Uterus (tissue), 2 donors: ENCODE data around the gene B3GNT2.

ENCODE experiments used
- CTCF ChIP-seq, 4 experiments: fragments of 200-600 bp in 2 of 4; fragments of 450-650 bp in 2 of 4; sonication (generic) in 2 of 4; IDR thresholded peaks; one replicate each; pipeline ENCODE4 v1.5.1; 2016 to 2019; ENCODE audit warnings: antibody characterized with exemption in 4 of 4, mild to moderate bottlenecking in 2 of 4, moderate library complexity in 1 of 4
- POLR2A ChIP-seq, 2 donors: fragments of 450-650 bp; IDR thresholded peaks; one replicate each; pipeline ENCODE4 v1.6.1; 2016; ENCODE audit warnings: antibody characterized with exemption in 2 of 2, mild to moderate bottlenecking in 1 of 2, moderate library complexity in 1 of 2

- TF ChIP-seq CTCF (IDR thresholded peaks at IDR 0.05) (no peak), POLR2A (IDR thresholded peaks at IDR 0.05) (no peak)
These were observed 9.6 kb downstream of the B3GNT2 start for GRCh38 chr2:62205554-62205953.
